GM23248 (cell line): ENCODE data around the gene CLEC4M.

ENCODE experiments used
- EZH2 ChIP-seq: fragments of 200-600 bp; sonication (generic); IDR thresholded peaks from 2 replicates; pipeline ENCODE4 v1.6.1; 2018; ENCODE audit warnings: antibody characterized with exemption, mild to moderate bottlenecking; ENCODE audit not compliant: insufficient read depth, poor library complexity, severe bottlenecking
- EZH2phosphoT487 ChIP-seq: fragments of 200-600 bp; sonication (generic); IDR thresholded peaks from 2 replicates; pipeline ENCODE4 v1.6.1; 2018; ENCODE audit warnings: antibody characterized with exemption, moderate library complexity, mild to moderate bottlenecking, low read depth; ENCODE audit not compliant: insufficient read depth

DNA sequence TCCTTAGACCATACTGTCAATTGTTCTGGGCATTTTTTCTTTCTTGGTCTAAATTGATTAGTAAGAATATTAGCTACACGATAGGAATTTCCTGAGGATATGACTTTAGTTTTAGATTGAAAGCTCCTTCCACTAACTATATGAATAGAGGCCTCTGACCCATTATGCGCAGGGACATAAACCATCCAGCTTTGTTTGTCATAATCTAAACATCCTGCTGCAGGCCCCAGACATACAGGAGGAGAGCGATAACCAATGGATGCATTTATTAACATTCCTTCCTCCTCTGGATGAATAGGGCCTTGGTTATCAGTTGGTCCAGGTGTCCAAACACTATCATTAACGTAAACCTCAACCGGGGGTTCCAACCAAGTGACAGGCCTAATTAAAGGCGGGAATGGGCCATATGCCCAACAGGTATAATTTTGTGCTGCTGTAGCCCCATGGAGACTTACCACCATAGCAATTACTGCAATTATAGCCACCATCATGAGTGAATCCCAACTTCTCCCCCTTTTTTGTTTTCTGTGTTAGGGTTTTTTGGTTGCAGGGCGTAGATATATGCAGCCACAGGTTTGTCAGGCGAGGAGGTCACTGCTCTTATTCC, 32.6 kb downstream of the CLEC4M start:
- TF ChIP-seq EZH2phosphoT487 (no peak), EZH2 (no peak)
